Activated naive CD4-positive, alpha-beta T cell (primary cell): Measurements from ENCODE around the gene SLC12A7.
"Not testable (repeated sequence)": the region's sequence is repeated elsewhere in the genome, so short reads cannot be mapped to it uniquely, and the experiment has no call there.

ENCODE experiments used
- DNase-seq, 4 experiments: peaks; one replicate each; lab custom pipeline; 2025; lab: John Stamatoyannopoulos, UW

Gene SLC12A7

GRCh38 chr5:1062761-1063568, 48.9 kb downstream of the SLC12A7 start:
- no peak for DNase-seq

- no peak for DNase-seq
These were observed 49.9 kb downstream of the SLC12A7 start for GRCh38 chr5:1061916-1062315.

DNA sequence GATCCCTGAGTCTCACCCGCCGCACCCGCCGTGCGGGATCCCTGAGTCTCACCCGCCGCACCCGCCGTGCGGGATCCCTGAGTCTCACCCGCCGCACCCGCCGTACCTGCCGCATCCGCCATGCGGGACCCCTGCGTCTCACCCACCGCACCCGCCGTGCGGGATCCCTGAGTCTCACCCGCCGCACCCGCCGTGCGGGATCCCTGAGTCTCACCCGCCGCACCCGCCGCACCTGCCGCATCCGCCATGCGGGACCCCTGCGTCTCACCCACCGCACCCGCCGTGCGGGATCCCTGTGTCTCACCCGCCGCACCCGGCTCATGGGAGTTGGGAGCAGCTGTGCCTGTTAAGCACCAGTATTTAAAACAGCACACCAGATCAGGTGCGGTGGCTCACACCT, 50.6 kb downstream of the SLC12A7 start:
- DNase-seq, result not testable (repeated sequence)

GRCh38 chr5:1060535-1060981, 51.3 kb downstream of the SLC12A7 start:
- no peak for DNase-seq

DNA sequence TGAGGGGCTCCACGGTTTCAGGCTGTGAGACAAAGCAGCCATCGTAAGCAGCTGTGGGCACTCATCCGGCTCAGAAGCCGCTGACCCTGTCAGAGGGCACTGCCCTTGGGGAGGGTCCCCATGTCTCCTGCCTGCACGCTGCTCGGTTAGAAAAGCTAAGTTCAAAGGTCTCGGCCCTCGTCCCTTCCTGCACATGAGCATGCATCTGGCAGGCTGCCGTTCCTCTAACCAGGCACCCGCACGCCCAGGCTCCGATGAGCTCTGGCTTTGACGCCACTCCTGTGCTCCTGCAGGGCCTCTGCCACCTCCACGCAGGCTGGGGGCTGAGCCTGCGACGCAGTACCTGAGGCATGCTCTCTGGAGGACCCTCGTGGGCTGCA, 52.0 kb downstream of the SLC12A7 start:
- DNase-seq, result no peak

DNA sequence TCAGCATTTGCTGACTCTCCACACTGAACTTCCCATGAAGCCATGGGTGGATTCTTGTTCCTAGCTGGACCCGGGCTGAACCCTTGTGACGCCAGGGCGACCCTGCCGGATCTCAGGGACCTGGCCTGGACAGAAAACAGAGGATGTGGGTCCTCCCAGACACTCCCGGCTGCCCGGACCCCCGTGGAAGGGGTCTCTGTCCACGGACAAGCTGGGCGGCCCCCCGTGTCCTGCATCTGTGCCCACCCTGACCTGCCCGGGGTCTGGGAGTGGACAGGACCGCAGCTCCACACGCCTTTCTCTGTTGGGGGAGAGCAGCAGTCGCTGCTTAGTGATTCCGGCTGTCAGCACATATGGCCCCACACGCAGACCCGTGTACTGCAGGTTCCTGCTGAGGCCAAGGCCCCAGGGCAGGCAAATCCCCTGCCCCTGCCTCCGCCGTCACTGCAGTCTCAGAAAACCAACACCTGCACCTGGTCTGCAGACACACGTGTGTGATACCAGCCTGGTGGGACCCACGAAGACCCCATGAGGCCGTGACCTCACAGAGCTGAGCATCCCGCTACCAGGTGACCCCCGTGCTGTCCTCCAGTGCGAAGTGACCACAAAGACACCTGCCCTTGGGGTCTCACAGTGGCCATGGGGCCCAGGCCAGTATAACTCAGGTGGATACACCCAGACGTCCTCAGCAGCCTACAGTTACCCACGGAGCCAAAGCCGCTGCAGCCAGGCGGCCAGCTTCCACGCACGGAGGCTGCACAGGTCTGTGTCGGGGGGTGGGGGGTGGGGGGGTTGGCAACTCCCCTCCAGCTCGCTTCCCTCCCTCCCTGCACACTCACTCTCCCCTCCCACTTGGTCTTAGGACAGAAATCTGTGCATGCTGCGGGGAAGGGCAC, 52.6 kb downstream of the SLC12A7 start:
- no peak for DNase-seq

- DNase-seq, result no peak
These were observed 53.5 kb downstream of the SLC12A7 start for GRCh38 chr5:1058083-1058945.

DNA sequence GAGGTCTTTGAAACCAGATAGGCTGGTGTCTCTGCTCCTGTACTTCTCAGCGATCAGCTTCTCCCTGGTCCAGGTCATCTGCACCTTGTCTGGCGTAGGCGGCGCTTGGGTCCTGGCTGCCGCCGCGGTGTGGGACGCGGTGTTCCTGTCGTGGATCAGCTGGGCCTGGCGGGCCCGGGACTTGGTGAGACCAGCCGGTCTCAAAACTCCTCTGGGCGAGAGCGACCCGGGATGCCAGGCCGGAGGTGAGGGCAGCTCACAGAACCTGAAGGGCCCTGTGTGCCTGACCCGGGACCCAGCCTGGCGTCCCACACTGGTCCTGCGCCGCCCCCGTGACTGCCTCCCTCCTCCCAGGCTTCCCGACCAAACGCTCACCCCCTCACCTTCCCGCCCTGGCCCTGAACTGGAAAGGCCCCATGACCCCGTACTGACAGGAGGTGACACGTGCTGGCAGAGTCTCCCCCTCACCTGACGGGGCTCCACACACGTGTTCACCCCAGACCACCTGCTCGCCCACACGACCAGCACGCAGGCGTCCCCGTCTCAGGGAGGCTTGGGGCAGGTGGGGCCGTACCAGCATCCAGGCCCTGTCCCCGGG, 54.3 kb downstream of the SLC12A7 start:
- no peak for DNase-seq

DNA sequence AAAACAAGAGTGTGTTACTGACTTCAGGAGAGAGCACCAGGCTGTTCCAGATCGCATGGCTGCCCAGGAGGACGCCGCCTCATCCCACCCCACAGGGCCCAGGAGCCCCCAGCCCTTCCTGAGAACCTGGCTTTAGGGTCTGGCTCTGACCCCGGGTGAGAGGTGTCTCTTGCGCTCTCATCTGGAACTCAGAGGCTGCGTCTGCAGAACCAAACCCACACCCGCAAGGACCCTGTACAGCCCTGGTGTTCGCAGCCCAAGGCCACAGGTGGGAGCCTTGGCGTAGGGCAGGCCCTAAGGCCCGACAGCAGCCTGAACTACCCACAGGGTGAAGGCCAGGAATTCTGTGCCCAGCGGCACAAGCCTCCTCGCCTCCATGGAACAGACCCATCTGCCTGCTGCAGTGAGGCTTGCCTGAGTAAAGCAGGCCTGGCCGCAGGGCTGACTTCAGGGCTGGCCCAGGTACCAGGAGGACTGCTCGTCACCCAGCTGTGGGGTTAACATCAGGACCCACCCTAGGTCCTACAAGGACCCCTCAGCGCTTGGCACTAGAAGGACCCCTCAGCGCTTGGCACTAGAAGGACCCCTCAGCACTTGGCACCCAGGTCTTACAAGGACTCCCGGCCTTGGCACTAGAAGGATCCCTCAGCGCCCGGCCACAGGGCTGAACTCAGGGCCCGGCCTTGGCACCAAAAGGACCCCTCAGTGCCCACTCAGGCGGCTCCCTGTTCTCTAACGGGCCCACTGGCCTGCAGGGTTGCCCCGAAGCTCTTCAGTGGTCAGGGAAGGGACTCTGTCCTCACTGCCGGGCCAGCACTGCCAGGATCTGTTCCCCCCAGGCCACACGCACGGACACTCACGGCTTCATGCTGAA, 55.0 kb downstream of the SLC12A7 start:
- no peak for DNase-seq

DNA sequence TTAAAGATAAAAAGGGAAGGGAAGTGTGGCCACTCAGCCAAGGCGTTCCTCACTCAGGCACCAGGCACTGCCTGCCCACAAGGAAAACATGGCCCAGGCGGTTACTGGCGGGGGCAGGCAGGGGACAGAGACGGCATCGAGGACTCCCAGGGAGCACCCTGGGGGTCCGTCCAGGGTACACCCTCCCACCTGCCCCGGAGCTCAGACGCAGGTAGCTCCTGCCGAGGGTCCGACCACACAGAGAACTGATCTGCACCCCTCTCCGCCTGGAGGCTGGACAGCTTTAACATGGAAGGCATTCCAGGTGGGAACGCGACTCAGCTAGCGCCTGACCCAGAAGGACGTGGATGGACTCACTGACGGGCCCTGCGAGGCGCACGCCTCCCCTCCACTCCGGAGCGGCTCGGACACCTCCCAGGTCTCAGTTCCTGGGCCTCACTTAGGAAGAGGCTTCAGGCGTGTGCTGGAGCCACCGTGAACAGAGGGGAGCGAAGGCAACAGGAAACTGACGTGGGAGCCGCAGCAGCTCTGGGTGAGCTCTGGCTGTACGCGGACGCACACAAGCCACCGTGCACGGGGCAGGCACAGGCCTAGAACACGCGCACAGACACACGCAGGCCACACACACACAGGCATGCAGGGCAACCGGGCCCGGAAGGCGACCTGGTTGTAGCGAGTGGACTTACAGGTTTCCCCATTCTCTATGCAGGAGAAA, 55.8 kb downstream of the SLC12A7 start:
- DNase-seq, result no peak

- no peak for DNase-seq
These were observed 56.8 kb downstream of the SLC12A7 start for GRCh38 chr5:1054799-1055775.

DNA sequence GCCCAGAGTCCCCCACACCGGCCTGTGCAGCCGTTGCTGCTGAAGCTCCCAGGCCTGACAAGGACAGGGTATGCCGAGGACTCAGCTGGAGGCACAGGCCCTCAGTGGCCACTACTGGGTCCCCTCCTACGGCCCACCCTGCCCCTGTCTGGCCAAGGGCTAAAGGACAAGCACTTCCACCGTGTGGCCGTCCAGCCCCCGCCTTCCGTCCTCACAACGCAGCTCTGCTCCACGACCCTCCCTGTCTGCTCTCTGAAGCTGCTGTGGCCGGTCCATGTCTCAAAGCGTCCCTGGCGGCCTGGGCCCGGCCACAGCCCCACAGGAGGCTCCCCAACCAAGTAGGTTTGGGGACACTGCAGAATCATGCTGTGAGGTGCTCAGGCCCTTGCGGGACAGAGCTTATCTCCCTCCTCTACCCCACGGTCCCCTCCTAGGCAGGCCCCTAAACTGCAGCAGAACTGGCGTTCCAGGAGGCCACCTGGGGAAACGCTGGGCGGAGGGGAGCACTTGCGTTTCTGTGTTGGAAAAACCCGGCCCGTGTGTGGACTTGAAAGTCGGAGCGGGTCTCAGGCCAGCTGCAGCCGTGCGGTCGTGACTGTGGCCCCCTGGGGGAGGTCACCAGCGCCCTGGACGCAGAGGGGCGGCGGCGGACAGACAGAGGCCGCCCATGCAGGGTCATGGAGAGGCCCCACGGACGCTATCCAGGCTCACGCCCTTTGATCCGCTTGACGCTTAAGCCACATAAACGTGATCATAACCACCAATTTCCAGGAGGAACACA, 57.7 kb downstream of the SLC12A7 start:
- DNase-seq, result no peak

DNA sequence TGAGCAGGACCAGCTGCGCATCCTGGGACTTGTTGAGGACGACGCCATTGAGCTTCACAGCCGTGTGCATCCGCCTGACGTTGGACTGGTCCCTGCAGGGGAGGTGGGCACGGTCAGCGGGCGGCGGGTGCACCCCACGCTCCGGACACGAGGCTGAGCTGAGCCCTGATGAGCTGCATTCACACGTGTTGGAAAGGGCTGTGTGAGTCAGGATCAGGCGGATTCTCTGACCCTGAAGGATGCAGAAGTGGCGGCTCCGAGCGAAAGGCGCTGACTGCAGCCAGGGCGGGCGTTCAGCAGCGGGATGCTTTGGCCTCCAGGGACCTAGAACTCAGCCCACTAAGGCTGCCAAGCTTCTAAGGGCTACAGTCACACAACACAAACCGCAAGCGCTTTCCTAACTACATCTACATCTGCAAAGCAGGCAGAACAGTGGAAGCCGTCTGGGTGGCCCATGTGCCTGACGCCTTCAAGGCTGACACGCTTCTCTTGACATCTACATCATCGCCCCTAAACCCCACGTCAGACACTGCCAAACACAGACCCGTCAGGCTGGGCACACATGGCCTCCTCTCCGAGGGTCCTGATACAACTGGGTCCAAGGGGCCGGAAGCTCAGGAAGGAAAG, 58.4 kb downstream of the SLC12A7 start:
- no peak for DNase-seq

DNA sequence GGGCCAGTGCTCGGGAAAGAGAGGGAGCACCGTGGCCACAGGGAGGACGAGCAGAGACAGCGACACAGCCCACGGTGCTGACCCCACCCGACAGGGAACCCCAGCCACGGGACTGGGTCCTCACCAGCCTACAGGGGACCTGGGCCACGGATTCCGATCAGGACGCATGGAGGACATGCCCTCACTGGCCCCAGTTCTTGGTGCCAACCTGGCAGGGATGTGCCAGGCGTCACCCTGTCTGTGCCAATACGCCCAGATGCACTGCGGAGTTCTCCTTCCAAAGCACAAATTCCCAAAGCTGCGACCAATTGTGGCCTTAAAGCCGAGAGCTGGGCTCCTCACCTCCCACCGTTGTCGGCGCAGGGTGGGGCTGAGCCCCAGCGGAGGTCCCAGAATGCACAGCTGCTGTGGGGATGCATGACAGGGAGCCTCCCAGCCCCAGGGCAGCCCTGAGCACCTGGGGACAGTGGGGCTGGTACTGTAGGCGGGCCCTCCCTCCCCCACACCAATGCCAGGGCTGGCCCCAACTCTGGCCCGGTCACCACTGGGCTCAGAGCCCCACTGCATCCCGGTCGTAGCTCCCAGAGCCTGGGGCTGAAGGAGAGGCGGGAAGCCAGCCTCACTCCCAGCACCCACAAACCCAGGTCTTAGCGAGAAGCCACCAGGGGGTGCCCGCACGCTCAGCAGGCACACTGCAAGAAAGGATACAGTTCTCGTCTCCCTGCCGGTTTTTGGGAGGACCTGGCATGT, 59.0 kb downstream of the SLC12A7 start:
- DNase-seq, result no peak

- no peak for DNase-seq
These were observed 59.8 kb downstream of the SLC12A7 start for GRCh38 chr5:1052076-1052475.

GRCh38 chr5:1051366-1051720, 60.5 kb downstream of the SLC12A7 start:
- no peak for DNase-seq
